ENCODE results near the gene EMILIN1.

The EMILIN1 gene

DNA sequence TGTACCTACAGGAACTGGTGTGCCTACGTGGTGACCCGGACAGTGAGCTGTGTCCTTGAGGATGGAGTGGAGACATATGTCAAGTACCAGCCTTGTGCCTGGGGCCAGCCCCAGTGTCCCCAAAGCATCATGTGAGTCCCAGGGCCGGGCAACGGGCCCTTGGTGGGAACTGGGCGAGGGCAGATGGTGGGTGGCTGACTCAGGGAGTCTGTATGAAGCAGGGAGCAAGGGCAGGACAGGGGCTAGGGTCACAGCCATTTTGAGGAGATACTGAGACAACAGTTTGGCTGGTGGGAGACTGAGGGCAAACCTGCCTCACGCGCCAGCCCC lies 1.7 kb downstream of the EMILIN1 start:
- DNase-seq (ENCODE audit: low read depth) = no peak

DNA sequence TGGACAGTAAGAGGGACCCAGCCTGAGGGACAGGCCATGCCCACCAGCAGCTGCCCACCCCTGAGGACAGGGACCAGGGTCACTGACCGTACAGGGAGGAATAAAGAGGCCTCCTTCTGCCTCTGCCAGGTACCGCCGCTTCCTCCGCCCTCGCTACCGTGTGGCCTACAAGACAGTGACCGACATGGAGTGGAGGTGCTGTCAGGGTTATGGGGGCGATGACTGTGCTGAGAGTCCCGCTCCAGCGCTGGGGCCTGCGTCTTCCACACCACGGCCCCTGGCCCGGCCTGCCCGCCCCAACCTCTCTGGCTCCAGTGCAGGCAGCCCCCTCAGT lies 2.2 kb downstream of the EMILIN1 start:
- no peak for DNase-seq (ENCODE audit: low read depth)

DNA sequence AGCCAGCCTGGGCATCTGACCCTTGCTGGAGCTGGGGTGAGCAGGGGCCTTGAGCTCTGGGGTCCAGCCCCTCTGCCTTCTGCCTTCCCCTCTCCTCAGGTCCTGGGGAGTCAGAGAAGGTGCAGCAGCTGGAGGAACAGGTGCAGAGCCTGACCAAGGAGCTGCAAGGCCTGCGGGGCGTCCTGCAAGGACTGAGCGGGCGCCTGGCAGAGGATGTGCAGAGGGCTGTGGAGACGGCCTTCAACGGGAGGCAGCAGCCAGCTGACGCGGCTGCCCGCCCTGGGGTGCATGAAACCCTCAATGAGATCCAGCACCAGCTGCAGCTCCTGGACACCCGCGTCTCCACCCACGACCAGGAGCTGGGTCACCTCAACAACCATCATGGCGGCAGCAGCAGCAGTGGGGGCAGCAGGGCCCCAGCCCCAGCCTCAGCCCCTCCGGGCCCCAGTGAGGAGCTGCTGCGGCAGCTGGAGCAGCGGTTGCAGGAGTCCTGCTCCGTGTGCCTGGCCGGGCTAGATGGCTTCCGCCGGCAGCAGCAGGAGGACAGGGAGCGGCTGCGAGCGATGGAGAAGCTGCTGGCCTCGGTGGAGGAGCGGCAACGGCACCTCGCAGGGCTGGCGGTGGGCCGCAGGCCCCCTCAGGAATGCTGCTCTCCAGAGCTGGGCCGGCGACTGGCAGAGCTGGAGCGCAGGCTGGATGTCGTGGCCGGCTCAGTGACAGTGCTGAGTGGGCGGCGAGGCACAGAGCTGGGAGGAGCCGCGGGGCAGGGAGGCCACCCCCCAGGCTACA lies 3.8 kb downstream of the EMILIN1 start:
- no peak for DNase-seq (ENCODE audit: low read depth)

DNA sequence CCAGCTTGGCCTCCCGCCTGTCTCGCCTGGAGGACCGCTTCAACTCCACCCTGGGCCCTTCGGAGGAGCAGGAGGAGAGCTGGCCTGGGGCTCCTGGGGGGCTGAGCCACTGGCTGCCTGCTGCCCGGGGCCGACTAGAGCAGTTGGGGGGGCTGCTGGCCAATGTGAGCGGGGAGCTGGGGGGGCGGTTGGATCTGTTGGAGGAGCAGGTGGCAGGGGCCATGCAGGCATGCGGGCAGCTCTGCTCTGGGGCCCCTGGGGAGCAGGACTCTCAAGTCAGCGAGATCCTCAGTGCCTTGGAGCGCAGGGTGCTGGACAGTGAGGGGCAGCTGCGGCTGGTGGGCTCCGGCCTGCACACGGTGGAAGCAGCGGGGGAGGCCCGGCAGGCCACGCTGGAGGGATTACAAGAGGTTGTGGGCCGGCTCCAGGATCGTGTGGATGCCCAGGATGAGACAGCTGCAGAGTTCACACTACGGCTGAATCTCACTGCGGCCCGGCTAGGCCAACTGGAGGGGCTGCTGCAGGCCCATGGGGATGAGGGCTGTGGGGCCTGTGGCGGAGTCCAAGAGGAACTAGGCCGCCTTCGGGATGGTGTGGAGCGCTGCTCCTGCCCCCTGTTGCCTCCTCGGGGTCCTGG lies 4.5 kb downstream of the EMILIN1 start:
- no peak for DNase-seq (ENCODE audit: low read depth)

DNA sequence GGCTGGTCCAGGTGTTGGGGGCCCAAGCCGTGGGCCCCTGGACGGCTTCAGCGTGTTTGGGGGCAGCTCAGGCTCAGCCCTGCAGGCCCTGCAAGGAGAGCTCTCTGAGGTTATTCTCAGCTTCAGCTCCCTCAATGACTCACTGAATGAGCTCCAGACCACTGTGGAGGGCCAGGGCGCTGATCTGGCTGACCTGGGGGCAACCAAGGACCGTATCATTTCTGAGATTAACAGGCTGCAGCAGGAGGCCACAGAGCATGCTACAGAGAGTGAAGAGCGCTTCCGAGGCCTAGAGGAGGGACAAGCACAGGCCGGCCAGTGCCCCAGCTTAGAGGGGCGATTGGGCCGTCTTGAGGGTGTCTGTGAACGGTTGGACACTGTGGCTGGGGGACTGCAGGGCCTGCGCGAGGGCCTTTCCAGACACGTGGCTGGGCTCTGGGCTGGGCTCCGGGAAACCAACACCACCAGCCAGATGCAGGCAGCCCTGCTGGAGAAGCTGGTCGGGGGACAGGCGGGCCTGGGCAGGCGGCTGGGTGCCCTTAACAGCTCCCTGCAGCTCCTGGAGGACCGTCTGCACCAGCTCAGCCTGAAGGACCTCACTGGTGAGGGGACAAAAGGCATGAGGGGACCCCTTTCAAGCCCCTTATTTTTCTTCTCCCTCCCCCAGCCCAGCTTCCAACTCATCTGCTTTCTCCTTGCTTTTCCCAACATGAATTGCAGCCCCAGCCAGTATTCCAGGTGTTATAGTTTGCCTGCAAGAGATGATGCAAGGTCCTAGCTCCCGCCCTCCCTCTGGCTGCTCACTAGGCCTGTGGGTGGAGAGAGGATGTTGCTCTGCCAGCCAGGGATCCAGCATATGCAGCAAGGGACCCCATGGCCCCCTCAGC lies 5.2 kb downstream of the EMILIN1 start:
- no peak for DNase-seq (ENCODE audit: low read depth)

DNA sequence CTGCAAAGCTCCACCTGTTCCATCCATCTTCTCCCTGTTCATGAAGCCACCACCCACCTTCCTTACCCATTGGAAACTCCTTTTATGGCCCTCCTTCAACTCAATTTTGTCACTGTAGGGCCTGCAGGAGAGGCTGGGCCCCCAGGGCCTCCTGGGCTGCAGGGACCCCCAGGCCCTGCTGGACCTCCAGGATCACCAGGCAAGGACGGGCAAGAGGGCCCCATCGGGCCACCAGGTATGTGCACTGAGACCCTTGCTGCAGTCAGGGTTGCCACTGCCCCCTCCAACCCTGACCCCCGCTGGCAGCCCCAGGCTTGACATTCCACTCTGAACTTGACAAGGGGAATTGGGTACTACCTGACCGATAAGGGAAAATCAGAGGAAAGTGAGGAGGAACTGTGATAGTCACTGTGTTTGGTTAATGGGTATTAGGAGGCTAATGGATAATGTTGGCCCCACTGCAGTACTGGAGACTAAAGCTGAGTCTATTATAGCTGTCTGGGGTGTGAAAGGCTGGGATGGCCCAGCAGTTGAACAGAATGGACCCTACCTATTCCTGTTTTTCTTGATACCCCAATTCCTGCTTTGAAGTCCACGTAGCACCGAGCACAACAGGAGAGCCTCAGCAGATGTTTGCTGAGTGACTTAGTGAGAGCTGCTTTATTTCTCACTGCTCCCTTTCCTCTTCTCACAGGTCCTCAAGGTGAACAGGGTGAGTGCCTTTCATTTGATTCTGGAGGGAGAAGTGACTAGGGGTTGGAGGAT lies 6.1 kb downstream of the EMILIN1 start:
- DNase-seq (ENCODE audit: low read depth) = no peak

DNA sequence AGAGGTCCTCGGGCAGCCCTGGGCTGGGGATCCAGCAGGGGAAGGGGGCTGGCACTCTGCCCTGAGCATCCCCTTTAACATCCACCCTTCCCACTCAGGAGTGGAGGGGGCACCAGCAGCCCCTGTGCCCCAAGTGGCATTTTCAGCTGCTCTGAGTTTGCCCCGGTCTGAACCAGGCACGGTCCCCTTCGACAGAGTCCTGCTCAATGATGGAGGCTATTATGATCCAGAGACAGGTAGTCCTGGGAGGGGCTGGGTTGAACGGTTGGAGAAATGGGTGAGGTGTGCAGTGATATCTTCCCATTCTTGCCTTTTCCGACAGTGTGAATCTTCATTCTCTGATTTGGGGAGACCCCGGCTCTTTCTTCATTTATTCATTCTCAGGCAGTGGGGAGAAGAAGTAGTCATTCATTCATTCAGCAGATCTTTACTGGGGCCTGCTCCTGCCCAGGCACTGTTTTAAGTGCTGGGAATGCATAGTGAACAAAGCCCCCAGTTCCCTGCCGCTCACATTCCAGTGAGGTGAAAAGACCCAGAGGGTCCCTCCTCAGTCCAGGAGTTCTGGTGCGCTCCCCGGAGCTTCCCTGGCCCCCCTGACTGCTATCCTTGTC lies 6.8 kb downstream of the EMILIN1 start:
- no peak for DNase-seq (ENCODE audit: low read depth)

DNA sequence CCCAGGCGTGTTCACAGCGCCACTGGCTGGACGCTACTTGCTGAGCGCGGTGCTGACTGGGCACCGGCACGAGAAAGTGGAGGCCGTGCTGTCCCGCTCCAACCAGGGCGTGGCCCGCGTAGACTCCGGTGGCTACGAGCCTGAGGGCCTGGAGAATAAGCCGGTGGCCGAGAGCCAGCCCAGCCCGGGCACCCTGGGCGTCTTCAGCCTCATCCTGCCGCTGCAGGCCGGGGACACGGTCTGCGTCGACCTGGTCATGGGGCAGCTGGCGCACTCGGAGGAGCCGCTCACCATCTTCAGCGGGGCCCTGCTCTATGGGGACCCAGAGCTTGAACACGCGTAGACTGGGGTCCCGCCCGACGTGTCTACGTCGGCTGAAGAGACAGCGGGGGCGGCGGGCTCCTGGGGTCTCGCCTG lies 7.3 kb downstream of the EMILIN1 start:
- DNase-seq (ENCODE audit: low read depth) = no peak

DNA sequence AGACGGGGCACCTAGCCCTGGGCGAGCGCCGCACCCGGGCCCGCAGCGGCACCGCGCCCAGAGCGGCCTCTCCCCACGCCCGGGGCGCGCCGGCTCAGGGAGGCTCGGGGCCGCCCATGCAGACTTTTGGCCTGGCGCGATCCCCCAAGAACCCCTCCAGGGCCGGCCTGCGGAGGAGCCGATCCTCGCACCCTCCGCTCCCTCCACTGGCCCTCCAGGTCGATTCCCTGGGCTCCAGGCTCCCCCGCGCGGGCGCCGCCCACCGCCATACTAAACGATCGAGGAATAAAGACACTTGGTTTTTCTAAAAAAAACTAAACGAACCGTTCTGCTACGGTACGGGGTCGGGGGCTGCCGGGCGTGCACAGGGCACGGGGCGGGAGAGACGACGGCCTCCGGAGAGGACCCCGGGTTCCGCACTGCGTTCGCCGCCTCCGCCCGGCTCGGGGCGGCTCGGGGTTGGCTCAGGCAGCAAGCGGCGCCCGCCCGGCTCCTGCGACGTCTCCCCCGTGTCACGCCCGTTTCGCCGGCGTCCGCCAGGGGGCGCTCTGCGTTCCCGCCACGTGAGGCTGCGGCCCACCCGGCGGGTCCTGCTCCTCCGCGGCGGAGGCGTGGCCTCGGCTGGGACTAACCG lies 7.8 kb downstream of the EMILIN1 start:
- peak; percentile 94 for DNase-seq (ENCODE audit: low read depth)

DNA sequence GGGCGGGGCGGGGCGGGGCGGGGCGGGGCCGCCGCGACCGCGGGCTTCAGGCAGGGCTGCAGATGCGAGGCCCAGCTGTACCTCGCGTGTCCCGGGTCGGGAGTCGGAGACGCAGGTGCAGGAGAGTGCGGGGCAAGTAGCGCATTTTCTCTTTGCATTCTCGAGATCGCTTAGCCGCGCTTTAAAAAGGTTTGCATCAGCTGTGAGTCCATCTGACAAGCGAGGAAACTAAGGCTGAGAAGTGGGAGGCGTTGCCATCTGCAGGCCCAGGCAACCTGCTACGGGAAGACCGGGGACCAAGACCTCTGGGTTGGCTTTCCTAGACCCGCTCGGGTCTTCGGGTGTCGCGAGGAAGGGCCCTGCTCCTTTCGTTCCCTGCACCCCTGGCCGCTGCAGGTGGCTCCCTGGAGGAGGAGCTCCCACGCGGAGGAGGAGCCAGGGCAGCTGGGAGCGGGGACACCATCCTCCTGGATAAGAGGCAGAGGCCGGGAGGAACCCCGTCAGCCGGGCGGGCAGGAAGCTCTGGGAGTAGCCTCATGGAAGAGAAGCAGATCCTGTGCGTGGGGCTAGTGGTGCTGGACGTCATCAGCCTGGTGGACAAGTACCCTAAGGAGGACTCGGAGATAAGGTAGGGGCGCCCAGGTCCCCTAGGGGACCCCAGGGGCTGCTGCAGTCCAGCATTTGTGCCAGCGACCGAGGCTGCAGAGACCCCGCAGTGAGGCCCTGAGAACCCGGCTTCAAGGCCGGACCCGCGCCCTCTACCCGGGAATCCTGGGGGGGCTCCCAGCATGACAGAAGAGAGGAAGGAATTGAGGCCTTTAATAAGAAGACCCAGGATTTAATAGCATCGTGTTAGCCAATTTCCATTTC lies 8.5 kb downstream of the EMILIN1 start, which contains the start of gene KHK:
Gene KHK, plus strand, starts transcription at position 49 of the 870 bp plus-strand sequence. Its CDS starts 488 bp downstream, at position 537.
- no peak for DNase-seq (ENCODE audit: low read depth)

DNA sequence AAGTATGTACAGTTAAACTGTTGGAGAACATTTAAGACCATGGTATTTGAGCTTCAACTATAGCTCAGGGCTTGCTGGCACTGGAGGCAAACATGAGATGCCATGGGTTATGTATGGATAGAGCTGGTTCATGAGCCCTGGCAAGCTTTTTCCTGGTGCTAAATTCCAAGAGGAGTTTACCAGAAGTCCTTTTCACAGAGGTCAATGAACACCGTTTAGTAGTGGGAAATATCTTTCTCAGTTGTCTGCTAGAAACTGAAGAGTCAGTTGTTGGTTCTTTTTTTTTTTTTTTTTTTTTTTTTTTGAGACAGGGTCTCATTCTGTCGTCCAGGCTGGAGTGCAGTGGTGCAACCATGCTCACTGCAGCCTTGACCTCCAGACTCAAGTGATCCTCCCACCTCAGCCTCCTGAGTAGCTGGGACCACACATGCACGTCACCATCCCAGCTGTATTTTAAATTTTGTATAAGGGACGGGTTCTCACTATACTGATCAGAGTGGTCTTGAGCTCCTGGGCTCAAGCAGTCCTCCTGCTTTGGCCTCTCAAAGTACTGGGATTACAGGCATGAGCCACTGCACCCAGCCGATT lies 9.5 kb downstream of the EMILIN1 start:
- DNase-seq (ENCODE audit: low read depth) = no peak

DNA sequence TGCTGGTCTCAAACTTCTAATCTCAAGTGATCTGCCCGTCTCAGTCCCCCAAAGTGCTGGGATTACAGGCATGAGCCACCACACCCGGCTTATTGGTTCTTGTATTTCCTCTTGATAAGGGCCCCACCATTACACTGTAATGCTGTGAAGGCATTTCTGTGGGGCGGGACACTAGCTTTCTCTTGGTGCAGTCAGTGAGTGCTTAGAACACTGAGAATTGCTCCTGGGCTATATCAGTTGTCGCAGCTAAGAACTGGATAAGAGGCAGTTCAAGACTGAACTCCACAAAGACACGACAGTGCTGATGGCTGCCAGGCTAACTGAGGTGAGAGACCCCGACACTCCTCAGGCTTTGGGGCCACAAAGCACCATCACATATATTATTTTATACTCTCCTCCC lies 10.2 kb downstream of the EMILIN1 start:
- DNase-seq (ENCODE audit: low read depth) = no peak

DNA sequence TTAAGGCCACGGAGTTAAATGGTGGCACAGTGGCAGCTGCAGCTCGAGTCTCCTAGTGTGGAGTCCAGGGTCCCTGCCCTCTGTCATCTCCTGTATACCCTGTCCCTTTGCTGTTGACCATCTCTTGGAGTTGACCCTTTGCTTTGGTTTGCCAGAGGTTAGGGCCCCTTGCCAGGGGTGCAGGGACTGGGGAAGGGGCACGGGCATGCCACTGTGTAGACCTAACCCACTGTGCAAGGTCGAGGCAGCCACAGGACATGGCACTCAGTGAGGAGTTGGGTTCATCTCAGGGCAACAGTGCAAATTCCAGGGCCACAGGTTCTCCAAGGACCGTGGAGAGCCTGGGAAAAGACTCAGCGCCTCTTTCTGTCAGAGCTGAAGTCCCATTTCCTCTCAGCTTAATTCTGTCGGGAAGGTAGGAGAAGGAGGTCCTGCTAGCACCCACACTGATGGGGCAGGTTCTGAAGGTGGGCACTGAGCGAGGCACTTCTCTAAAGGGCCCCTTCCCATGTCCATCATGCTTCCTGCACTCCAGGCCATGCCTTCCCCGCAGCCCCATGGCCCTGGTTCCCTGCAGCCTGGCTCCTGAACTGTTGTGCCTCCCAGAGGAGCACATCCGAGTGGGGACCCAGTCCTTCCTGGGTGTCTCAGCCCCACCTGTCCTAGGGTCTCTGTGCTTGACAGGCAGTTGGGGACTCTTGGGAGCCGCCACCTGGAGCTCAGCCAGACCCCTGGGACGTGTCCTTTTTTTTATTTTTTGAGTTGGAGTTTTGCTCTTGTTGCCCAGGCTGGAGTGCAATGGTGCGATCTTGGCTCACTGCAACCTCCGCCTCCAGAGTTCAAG lies 10.9 kb downstream of the EMILIN1 start:
- DNase-seq (ENCODE audit: low read depth) = no peak

DNA sequence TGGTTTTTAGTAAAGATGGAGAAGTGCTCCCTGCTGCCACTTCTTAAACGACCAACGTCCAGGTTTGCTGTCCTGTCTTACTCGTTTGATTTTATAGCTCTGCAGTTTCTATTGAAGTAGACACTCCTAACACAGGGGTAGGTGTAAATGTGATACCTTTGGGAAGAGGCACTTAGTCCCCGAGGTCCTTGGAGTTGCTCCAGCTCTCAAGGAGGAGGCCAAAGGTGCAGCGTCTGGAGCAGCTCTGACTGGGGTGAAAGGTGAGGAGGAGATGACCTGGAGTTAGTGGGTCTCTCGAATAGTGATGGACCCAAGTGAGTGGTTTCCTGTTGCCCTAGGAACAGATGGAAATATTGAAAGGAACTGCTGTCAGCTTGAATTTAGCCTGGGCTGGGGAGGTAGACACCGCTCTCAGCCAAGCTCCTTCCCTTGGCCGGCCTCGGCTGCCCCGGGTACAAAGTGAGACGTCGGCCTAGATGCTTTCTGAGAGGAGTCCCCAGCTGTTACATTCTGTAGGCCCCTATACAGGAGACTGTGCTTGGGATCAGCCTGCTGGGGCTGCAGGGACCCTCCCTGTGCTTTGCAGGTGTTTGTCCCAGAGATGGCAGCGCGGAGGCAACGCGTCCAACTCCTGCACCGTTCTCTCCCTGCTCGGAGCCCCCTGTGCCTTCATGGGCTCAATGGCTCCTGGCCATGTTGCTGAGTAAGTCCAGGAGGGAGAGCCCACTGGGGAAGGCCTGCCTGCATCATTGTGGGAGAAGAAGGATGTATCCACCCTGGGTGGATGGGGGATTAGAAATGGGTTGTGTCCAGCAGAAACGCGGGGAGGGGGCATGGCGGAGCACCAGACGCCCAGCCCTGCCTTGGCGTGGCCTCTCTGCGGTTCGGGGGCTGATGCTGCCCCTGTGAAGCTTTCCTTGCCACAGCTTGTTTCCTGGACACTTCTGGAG lies 13.6 kb downstream of the EMILIN1 start:
- no peak for DNase-seq (ENCODE audit: low read depth)

DNA sequence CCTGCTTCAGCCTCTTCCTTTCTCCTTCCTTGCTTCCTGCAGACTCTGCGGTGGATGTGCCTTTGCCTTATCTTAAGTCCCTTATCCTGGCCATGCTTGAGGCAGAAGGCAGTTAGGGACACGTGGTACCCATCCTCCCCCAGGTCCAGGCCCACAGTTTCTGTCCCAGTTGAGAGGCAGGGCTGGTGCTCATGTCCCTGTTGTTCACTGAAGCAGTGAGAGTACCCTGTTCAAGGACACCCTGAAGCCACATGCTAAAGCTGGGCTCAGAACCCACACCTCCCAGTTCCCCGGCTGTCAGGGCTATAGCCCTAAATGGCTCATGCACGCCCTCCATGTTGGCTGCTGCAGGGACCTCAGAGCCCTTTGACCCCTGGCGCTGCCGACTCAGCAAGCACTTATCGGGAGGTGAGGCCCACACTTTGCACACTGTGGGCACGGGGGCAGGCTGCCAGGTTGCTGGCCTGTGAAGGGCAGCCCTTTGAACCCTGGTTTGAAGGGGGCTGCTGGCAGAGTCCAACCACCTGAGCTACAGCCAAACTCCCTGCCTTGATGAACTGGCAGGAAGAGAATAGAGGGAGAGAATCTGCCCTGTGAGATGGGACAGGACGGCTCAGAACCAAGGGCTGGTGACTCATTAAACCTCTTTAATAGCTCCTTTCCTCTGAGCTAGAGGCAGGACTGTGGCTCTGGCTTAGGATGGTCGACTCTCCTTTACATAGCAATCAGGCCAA lies 14.4 kb downstream of the EMILIN1 start:
- DNase-seq (ENCODE audit: low read depth) = no peak

DNA sequence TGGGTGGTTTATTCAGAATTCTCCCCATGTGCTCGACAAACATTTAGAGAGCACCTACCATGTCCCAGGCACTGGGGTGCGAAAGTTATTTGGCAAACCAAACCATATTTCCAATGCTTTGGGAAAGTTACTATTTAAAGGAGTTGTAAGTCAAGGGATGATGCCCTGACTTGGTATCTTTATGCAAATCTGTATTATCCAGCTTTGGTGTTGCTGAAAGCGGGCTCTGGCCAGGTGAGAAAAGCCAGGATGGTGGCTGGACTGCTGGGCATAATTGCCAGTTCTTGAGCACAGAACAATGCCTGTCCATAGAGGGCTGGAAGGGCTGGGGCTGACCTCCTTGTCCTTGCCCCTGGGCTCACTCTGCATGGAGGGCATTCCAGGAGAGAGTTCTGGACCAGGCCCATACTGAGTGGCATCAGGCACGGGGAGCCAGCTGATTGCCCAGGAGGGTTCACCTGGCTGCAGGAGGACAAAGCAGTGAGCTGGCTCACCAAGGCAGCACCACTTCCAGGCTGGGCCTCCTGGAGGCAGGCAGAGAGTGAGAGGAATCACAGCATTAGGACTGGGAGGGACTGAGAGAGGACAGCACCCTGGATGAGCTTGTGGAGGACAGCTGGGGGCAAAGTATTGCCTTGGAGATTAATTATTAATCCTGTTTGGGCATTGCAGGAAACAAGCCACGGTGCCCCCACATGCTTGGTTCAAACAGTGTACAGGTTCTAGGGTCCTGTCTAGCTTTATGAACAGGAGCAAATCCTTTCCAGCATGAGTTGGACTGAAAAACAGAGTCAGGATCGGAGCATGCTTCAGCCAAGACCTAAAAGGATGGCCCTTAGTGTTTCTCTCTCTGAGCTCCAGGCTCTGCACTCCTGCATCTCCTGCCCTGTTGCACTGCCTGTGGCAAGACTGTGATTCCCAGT lies 15.3 kb downstream of the EMILIN1 start:
- DNase-seq (ENCODE audit: low read depth) = no peak

Data from stimulated activated CD8-positive, alpha-beta memory T cell treated with anti-CD3 and anti-CD28 coated beads, Interleukin-7, amount 100 ng/mL, for 24 hours (primary cell).